Frontal cortex (tissue), 4 donors: ENCODE results near the gene VRK2. TPM values are rescaled to one million over a fixed set of nuclear protein-coding genes. Genes with fewer than 3 reads are reported as not detected.

Source experiments
- DNase-seq, 2 donors: peaks; one replicate each; pipeline ENCODE4 v3.0.0; 2012; ENCODE audit warnings: low spot score in 2 of 2
- FAIRE-seq: peaks from 2 replicates; lab custom pipeline; 2012; peaks lifted over from hg19 to GRCh38; lab: Jason Lieb, UNC
- total RNA-seq: library from RNA; depleted of rRNA; stranded (reverse); fragments of >200 nt; gene quantifications from one replicate; pipeline ENCODE4 v1.2.3, GENCODE V29; 2014
- donor health status: control.
- donor health status: control.
- donor health status: control.

The VRK2 gene
- total RNA-seq: 6.1 TPM

GRCh38 chr2:58046585-58047372 is at the start of gene VRK2:
TSS of gene VRK2 (plus strand) at chr2:58046806. CDS start at chr2:58048832, 2,026 bp downstream.
- FAIRE-seq (no peak), DNase-seq (peak; percentile 51 to 62)

GRCh38 chr2:58006256-58006951 is 40.2 kb upstream of the VRK2 start:
- no peak for DNase-seq
- no peak for FAIRE-seq

DNA sequence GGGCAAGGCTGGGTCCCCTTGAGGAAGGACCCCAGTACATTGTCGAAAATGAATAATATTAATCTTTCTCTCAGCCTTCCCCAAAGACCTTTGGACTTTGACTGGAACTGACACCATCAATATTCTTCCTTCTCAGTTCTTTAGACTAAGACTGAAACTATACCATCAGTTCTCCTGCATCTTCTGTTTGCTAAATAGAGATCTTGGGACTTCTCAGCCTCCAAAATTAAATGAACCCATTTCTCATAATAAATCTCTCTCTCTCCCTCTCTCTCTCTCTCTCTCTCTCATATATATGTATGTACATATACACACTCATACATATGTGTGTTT is 39.7 kb upstream of the VRK2 start:
- DNase-seq (no peak), FAIRE-seq (no peak)

DNA sequence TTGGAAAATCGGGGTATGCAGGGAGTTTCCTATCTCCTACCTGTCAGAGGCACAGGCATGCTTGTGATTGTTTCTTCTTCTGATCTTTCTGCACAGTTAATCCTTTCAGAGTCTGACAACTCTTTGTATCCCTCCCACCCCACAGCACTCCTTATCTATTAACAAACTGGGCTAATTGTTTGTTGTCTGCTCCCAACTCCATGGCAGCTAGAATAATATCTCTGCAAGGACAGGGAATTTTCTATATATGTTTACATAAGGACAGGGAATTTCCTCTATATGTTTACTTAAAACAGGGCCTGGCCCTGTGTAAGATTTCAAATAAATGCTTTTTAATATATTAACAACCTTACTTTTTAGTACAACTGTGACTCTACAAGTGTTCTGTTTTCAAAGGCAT is 36.0 kb upstream of the VRK2 start:
- FAIRE-seq (no peak), DNase-seq (no peak)

GRCh38 chr2:58019229-58019628 is 27.4 kb upstream of the VRK2 start:
- FAIRE-seq (no peak), DNase-seq (no peak)

- FAIRE-seq: no peak
Observed at GRCh38 chr2:58025150-58025933, 21.3 kb upstream of the VRK2 start.

GRCh38 chr2:58027029-58027428 is 19.6 kb upstream of the VRK2 start:
- DNase-seq (no peak), FAIRE-seq (no peak)

More at GRCh38 chr2:58025150-58025933, 21.3 kb upstream of the VRK2 start:
- no peak for DNase-seq

DNA sequence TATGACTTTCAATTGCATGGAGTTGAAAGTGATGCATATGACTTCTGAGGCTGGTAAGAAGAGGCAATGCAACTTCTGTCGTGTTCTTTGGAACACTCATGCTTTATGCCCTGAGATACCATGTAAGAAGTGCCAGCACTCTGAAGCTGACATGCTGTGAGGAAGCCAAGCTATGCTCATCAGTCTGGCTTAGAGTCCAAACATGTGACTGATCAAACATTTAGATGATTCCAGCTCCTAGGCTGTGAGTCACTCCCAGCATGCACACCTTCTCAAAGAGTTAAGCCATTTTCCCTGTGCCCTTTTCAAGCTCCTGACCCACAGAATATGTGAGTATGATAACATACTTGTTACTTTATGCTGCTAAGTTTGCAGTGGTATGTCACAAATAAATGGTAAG is 15.8 kb upstream of the VRK2 start:
- no peak for FAIRE-seq
- DNase-seq: no peak

GRCh38 chr2:58032016-58032763 is 14.4 kb upstream of the VRK2 start:
- DNase-seq: no peak
- no peak for FAIRE-seq

GRCh38 chr2:58032764-58033080 is 13.9 kb upstream of the VRK2 start:
- no peak for FAIRE-seq
- DNase-seq: no peak

DNA sequence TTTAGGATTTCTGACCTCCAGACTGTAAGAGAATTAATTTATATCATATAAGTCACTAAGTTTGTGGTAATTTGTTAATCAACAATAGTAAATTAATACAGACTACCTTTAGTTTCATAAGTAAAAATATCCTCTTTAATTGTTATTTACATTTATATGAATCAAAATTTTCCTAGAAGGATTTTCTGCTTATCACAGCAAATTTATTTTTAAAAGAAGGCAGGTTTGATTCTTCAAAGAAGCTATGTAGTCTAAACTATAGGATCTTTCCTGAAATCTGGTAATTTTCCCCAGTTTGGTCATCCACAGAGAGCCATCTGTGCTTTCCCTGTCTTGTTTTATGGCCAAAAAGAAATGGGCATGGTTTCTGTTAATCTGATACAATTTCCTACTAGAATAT is 13.1 kb upstream of the VRK2 start:
- FAIRE-seq (no peak), DNase-seq (no peak)

DNA sequence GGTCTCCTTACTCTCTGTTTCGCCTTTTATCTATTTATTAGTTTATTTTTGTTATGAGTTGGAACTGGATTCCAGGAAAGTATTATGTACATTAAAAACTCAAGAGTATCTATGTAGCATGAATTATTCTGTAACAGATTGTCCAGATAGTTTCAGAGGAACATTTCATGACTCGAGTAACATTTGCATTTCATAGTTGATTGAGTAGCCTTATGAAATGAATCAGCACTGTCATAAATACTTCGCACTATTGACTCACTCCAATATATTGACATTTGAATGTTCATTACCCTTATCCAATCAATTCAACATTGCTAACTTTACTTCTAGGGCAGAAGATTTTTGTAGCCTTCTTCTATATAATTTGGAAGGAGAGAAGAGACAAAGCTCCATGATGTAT is 11.3 kb upstream of the VRK2 start:
- FAIRE-seq: no peak
- no peak for DNase-seq

GRCh38 chr2:58039170-58039611 is 7.4 kb upstream of the VRK2 start:
- no peak for FAIRE-seq
- no peak for DNase-seq

- no peak for FAIRE-seq
- DNase-seq: peak in 1 of 2 donors; percentile 6
Observed at GRCh38 chr2:58042486-58042970, 4.1 kb upstream of the VRK2 start.

- FAIRE-seq (no peak), DNase-seq (no peak)
Observed at GRCh38 chr2:58044145-58044544, 2.5 kb upstream of the VRK2 start.

DNA sequence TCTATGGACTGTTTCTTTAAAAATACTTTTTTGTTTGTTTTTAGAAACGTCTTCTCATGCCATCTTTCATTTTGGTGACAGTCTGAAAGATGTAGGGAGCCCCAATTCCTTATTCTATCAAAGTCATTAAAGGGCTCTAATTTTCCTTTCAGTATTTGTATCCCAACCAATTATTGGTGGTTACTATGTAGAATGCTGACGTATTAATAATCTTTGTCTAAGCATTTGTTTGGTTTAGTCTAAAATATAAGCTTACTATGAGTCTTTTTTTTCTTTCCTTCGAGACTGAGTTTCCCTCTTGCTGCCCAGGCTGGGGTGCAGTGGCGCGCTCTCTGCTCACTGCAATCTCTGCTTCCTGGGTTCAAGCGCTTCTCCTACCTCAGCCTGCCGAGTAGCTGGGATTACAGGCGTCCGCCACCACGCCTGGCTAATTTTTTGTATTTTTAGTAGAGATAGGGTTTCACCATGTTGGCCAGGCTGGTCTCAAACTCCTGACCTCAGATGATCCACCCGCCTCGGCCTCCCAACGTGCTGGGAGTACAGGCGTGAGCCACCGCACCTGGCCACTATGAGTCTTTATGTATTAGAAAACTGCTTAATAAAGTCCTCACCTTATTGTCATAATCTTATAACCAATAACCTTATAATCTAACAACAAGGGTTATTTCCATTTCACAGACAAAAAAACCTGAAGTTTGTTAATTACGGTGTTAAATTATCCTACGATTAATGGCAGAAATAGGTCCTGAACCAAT is 849 bp upstream of the VRK2 start:
- no peak for FAIRE-seq

DNA sequence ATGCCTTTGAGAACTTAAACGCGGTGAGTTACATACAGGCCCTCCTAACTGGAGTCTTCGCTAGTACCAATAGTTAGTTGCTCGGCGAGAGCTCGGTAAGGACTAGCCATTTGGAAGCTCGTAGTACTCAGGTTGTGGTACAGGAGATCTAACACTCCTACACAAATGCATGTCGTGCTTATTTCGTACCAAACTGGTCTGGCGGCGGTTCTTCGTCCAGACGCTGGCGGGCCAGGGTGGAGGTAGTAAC is 346 bp upstream of the VRK2 start:
- no peak for FAIRE-seq
- no peak for DNase-seq

More for the DNA sequence above, 849 bp upstream of the VRK2 start:
- DNase-seq: no peak

- DNase-seq (no peak), FAIRE-seq (no peak)
Observed at GRCh38 chr2:58047373-58047935, 848 bp downstream of the VRK2 start.

- FAIRE-seq (no peak), DNase-seq (no peak)
Observed at GRCh38 chr2:58047961-58048360, 1.4 kb downstream of the VRK2 start.
